ENCODE data around the gene CBFB. TPM values are rescaled to one million over a fixed set of nuclear protein-coding genes. Genes with fewer than 3 reads are reported as not detected.

Gene CBFB
- total RNA-seq, 1 donor from 2014 or later: 77.1 TPM

- H3K27ac Mint-ChIP-seq: no peak overlapping the region
- no peak for DNase-seq (ENCODE audit: extremely low spot score, unreplicated experiment)
- H3K36me3 Mint-ChIP-seq: peaks cover 20% of the 10 kb centered on the region
- no peaks in the 10 kb centered on the region for H3K4me1 Mint-ChIP-seq (ENCODE audit: unreplicated experiment)
- H3K4me3 Mint-ChIP-seq: no peak overlapping the region
- H3K27me3 Mint-ChIP-seq: no peaks in the 10 kb centered on the region
- TF ChIP-seq, protein P1, sequence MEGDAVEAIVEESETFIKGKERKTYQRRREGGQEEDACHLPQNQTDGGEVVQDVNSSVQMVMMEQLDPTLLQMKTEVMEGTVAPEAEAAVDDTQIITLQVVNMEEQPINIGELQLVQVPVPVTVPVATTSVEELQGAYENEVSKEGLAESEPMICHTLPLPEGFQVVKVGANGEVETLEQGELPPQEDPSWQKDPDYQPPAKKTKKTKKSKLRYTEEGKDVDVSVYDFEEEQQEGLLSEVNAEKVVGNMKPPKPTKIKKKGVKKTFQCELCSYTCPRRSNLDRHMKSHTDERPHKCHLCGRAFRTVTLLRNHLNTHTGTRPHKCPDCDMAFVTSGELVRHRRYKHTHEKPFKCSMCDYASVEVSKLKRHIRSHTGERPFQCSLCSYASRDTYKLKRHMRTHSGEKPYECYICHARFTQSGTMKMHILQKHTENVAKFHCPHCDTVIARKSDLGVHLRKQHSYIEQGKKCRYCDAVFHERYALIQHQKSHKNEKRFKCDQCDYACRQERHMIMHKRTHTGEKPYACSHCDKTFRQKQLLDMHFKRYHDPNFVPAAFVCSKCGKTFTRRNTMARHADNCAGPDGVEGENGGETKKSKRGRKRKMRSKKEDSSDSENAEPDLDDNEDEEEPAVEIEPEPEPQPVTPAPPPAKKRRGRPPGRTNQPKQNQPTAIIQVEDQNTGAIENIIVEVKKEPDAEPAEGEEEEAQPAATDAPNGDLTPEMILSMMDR (conservative IDR thresholded peaks at IDR 0.05): no peak
- no peaks in the 10 kb centered on the region for H3K9me3 Mint-ChIP-seq
These were observed 108.7 kb downstream of the CBFB start for GRCh38 chr16:67137605-67138004.

GRCh38 chr16:67141391-67141790, 112.4 kb downstream of the CBFB start:
- Mint-ChIP-seq H3K9me3 (no peaks in the 10 kb centered on the region), H3K36me3 (peaks cover 29% of the 10 kb centered on the region), H3K4me1 (ENCODE audit: unreplicated experiment) (no peaks in the 10 kb centered on the region), H3K4me3 (no peak overlapping the region), H3K27me3 (no peaks in the 10 kb centered on the region), H3K27ac (no peak overlapping the region)
- TF ChIP-seq, protein P1 (conservative IDR thresholded peaks at IDR 0.05): no peak
- DNase-seq (ENCODE audit: extremely low spot score, unreplicated experiment): no peak

DNA sequence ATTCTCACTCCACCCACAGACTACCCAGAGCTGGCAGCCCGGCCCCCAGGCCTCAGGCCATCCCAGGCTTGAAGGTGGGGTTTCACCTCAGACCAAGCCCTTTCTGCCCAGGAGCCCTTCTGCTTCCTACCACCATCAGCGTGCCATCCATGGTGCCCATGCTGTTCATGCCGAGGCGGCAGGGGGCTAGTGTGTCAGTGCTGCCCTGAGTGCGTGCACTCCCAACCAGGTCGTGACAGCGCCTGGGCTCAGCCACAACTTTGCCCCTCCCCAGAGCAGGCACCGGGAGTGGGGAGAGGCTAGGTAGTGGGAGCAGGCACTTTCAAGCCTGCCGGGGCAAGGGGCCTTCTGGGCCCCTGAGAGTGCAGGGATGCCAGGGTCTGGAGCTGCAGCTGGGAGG, 113.4 kb downstream of the CBFB start:
- no peak overlapping the region for H3K4me3 Mint-ChIP-seq
- TF ChIP-seq, protein P1 (conservative IDR thresholded peaks at IDR 0.05): no peak

DNA sequence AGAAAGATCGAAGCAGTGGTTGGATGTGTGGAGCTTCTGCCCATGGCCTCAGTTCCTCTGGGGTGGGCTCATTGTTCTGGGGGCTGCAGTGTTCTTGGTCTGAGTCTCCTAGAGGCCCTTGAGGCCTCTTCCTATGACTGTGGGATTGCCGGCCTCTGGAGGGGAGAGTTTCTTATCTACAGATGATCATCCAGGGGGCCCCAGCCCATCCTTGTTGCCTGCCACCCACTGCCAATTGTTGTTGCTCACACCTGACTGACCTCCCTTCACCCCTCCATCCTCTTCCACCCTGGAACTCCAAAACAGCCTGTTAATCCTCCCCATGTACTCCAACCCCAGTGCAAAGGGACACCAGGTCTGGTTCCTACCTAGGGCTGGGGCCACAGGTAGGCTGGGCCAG, 116.0 kb downstream of the CBFB start:
- peaks cover 28% of the 10 kb centered on the region for H3K36me3 Mint-ChIP-seq
- TF ChIP-seq, protein P1 (conservative IDR thresholded peaks at IDR 0.05): no peak
- no peak overlapping the region for H3K4me3 Mint-ChIP-seq
- H3K9me3 Mint-ChIP-seq: no peaks in the 10 kb centered on the region
- H3K27me3 Mint-ChIP-seq: peaks cover 6% of the 10 kb centered on the region
- no peak for DNase-seq (ENCODE audit: extremely low spot score, unreplicated experiment)
- no peaks in the 10 kb centered on the region for H3K4me1 Mint-ChIP-seq (ENCODE audit: unreplicated experiment)
- no peak overlapping the region for H3K27ac Mint-ChIP-seq

More for the DNA sequence above, 113.4 kb downstream of the CBFB start:
- Mint-ChIP-seq H3K36me3 (peaks cover 29% of the 10 kb centered on the region), H3K4me1 (ENCODE audit: unreplicated experiment) (no peaks in the 10 kb centered on the region), H3K9me3 (no peaks in the 10 kb centered on the region), H3K27ac (no peak overlapping the region), H3K27me3 (no peaks in the 10 kb centered on the region)
- DNase-seq (ENCODE audit: extremely low spot score, unreplicated experiment): no peak

DNA sequence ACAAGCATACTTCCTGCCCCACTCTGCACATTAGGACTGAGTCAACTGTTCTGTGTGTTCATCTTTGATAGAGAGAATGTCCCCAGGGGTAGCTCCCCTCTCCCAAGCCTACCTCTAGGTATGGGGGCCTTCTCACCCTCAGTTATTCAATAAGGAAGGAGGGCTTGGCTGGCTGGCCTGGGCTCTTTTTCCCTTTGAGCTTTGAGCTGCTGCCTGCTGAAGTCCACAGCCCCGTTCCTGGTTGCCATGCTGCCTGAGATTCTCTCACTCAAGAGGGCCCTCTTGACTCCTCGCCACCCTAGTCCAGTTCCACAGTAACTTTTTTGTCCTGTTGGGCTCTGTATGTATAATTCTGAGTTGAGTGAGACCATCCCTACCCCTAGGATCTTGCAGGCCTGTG, 116.8 kb downstream of the CBFB start:
- peaks cover 6% of the 10 kb centered on the region for H3K27me3 Mint-ChIP-seq

More for the DNA sequence above, 116.8 kb downstream of the CBFB start:
- TF ChIP-seq, protein P1 (conservative IDR thresholded peaks at IDR 0.05): no peak
- Mint-ChIP-seq H3K27ac (no peak overlapping the region), H3K36me3 (peaks cover 28% of the 10 kb centered on the region), H3K9me3 (no peaks in the 10 kb centered on the region), H3K4me1 (ENCODE audit: unreplicated experiment) (no peaks in the 10 kb centered on the region), H3K4me3 (no peak overlapping the region)
- no peak for DNase-seq (ENCODE audit: extremely low spot score, unreplicated experiment)

Measured in type B pancreatic cell (in vitro differentiated cells).